Hepatocyte (in vitro differentiated cells): ENCODE data around the gene ZBTB7C.

Experiments used
- EZH2 ChIP-seq: fragments of 200-600 bp; sonication (generic); IDR thresholded peaks from 2 replicates; pipeline ENCODE4 v1.6.1; 2016; ENCODE audit warnings: antibody characterized with exemption, mild to moderate bottlenecking, borderline replicate concordance
- EZH2phosphoT487 ChIP-seq: fragments of 200-600 bp; sonication (generic); IDR thresholded peaks from one replicate; pipeline ENCODE4 v1.6.1; 2018; ENCODE audit warnings: antibody characterized with exemption, mild to moderate bottlenecking, low read depth, moderate library complexity; ENCODE audit not compliant: unreplicated experiment, severe bottlenecking
- TF ChIP-seq, protein P1 (sequence below): fragments of 200-600 bp; sonication (generic); IDR thresholded peaks from 2 replicates; pipeline ENCODE4 v1.5.1; 2016; ENCODE audit warnings: antibody characterized with exemption, mild to moderate bottlenecking; ENCODE audit not compliant: poor library complexity

DNA sequence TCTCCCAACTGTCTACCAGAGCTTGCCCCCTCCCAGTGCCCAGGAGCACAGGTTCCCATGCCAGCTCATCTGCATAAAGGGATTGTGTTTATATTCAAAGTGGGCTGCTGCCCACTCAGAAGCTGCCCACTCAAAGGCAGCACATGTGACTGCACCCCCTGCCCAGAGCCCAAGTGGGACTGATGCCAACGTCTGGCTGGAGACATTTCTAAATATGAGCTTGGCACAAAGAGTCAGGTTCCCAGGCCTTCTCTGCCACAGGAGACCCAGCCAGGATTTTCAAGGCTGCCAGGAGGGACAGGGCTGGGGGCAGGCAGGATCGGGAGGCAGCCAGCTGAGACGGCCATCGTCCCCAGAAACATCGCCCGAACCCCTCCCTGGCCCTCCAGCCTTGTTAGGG, 67.1 kb downstream of the ZBTB7C start:
- no peak for TF ChIP-seq EZH2
- TF ChIP-seq, protein P1, sequence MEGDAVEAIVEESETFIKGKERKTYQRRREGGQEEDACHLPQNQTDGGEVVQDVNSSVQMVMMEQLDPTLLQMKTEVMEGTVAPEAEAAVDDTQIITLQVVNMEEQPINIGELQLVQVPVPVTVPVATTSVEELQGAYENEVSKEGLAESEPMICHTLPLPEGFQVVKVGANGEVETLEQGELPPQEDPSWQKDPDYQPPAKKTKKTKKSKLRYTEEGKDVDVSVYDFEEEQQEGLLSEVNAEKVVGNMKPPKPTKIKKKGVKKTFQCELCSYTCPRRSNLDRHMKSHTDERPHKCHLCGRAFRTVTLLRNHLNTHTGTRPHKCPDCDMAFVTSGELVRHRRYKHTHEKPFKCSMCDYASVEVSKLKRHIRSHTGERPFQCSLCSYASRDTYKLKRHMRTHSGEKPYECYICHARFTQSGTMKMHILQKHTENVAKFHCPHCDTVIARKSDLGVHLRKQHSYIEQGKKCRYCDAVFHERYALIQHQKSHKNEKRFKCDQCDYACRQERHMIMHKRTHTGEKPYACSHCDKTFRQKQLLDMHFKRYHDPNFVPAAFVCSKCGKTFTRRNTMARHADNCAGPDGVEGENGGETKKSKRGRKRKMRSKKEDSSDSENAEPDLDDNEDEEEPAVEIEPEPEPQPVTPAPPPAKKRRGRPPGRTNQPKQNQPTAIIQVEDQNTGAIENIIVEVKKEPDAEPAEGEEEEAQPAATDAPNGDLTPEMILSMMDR, result no peak
- TF ChIP-seq EZH2phosphoT487, result no peak
